GM19372 (cell line): ENCODE data around the gene ADAMTS14.

Experiments
- ATAC-seq: cut with Tn5 transposase; IDR thresholded peaks from one replicate; pipeline ENCODE4 v1.9.1; 2021; ENCODE audit warnings: mild to moderate bottlenecking, low read depth, moderate library complexity; ENCODE audit not compliant: unreplicated experiment

ADAMTS14 gene

DNA sequence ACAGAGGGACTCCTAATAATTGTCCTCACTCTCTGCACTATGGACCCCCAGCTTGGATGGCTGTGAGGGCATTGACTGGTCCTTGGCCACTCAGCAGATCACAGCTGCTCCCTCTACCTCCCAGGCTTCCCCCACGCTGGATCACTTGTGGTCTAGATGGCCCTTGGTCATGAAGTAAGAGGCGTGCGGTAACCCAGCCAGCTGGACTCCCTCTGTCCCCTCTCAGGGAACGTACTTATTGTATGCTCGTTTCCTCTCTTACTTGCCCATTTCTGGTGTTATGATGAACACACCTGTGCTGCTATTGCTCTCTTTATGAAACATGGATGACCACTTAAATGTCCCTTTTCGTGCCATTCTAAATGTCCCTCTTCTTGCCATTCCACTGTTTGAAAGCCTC, 19.3 kb downstream of the ADAMTS14 start:
- no peak for ATAC-seq

DNA sequence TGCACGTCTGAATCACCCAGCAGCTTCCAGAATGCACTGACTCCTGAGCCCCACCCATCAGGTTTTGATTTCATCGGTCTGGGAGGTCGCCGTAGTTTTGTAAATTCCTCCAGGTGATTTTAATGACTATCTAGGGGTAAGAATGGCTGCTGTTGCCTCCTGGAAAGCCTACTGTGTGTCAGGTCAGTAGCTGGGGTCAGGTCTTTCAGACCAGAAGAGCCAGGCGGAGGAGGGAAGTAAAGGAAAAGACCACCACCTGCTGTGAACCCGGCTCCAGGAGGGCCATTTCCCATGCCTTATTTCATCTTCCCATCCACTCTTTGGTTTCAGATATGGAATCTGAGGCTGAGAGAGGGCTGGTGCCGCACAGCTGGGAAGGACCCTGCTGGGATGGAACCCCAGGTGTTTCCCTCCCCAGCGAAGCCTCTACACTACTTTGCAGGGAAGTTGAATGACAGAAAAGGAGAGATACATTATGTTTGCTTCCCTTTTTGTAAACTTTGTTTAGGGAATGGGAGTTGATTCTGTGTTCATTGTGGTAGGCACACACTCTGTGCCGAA, 19.8 kb downstream of the ADAMTS14 start:
- ATAC-seq: no peak

DNA sequence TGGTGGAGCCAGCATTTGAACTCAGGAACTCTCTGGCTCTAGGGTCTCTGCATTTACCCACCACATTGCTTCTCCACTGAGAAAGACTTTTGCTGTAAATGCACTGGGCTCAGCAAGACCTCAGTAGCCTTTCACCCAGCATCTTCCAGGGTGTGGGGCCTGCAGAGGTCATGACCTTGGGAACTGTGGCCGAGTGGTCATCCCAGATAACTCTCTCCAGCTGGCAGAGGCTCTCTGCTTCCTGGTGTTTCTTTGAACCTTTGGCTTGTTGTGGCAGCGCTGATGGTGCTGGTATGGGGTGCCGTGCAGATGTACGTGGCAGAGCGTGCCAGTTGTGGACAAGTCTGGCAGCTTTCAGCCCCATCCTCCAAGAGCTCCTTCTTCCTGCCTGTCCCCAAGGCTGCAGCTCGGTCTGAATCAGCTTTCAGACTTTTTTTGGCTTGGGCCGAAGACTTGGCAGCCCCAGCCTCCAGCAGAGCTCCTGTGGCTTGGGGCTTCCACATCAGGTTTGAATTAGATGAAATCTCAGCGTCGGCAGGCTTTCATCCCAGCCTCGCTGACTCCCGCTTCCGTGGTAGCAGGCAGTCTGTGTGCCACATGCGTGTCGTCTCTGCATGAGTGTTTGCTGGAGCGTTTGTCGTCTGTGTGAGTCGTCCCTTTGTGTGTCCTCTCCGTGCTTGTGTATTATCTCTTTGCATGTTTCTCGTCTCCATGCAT, 21.5 kb downstream of the ADAMTS14 start:
- ATAC-seq: no peak

- ATAC-seq: no peak
Observed at GRCh38 chr10:70694418-70695141, 22.3 kb downstream of the ADAMTS14 start.

DNA sequence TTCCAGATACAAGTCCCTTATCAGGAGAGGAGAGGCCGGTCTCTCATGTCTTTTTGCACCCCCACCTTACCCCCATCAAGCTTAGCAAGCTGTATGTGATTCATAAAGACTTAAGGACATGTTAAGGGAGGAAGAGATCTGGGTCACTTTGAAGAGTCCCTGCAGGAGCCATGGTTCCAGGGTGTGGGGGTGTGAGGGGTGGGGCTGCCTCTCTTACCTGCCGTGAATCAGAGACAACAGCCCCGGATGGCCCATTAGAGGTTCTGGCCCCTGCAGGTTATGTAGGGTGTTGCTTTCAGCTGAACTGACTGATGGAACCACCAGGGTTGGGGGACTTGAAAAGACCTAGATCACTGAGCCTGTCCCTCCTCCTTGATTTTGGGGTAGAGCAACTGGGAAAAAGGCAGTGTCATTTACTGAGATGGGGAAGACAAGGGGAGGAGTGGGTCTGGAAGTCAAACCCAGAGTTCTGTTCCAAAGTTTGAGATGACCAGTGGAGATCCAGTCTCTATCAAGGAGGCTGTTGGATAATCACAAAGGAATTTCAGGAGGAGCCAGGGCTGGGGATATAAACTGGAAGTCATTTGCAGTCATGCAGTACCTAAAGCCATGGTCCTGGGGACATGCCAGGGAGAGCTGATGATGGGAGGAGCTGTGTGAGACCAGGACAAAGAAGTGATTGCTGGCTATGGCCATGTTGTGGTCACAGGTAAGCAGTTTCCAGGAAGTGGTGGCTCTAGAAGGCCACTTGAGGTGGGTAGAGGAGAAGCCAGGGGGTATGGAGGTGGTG, 23.1 kb downstream of the ADAMTS14 start:
- no peak for ATAC-seq

DNA sequence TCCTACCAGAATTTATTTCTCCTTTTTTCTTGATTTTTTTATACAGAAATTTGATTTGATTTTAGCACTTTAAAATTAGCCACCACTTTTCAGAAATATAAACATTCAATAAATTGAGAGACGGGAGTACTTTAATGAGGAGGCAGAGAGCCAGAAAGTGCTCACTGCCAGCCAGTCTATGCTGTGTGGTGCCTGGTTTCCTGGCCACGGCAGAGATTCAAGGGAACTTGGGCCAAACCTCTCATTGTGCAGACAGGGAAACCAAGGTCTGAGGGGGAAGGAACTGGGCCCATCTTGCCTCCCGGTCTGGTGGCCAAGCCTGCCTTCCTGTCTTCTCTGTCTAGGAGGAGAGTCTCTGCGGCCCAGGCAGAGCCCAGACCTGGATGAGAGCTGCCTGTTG, 25.9 kb downstream of the ADAMTS14 start:
- ATAC-seq: no peak

- no peak for ATAC-seq
Observed at GRCh38 chr10:70699063-70699658, 26.9 kb downstream of the ADAMTS14 start.

DNA sequence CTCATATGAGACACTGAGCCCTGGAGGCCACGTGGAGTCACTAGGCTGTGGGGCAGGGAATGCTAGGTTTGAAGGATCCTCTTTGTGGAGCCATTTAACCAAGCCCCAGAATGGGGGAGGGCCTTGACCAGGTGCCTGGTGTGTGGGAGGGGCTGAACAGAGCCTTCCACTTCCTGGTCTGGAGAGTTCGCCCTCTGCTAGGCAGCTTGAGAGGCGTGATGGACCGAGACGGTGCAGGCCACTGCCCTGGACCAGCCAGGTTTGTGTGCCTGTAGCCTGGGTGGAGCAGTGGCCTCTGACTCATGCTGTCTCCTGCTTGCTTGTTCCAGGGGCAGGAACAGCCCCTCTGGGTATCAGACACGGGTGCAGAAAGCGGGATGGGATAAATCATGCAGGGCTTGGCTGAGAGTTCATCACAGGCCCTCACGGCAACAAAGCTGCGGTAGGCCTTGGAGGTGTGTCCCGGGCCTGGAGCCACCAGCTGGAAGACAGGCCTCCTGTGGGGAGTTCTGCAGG, 27.4 kb downstream of the ADAMTS14 start:
- no peak for ATAC-seq

GRCh38 chr10:70702190-70702763, 30.0 kb downstream of the ADAMTS14 start:
- ATAC-seq: no peak

GRCh38 chr10:70704211-70704610, 31.9 kb downstream of the ADAMTS14 start:
- no peak for ATAC-seq

GRCh38 chr10:70705121-70705861, 33.0 kb downstream of the ADAMTS14 start:
- ATAC-seq: no peak

DNA sequence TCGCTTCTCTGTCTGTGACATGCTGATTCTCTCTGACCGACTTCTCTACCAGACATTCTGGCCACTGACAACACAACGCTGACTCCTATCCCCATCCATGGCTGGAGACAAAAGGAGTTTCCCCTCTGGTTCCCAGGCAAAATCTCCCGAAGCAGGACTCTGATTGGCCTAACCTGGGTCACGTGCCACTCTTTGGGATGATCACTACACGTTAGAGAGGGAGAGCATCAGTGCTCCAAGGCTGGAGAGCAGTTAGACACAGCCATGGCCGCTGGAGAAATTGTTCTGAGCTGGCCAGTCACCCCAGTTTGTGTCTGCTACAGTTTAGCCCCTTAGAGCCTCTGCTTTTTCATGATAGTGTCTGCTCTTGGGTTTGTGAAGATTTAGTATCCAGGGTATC, 38.9 kb downstream of the ADAMTS14 start:
- no peak for ATAC-seq

- no peak for ATAC-seq
Observed at GRCh38 chr10:70711911-70712310, 39.6 kb downstream of the ADAMTS14 start.

DNA sequence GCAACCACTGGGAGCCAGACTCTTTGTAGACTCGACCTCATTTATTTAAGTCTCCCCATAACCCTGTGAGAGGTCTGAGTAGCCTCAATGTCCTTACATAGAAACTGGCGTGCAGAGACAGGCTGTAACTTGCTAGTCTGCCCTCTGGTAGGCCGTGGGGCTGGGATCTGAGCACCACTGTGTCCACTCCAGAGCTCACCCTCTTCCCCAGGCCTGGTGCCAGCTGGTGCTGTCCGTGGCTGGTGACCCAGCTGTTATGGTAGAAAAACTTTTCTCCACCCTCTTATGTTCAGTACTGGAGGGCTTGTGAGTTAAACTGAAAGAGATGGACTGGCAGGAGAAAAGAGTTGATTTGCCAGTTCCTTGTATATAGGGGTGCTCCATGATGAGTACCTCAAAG, 41.9 kb downstream of the ADAMTS14 start:
- no peak for ATAC-seq

DNA sequence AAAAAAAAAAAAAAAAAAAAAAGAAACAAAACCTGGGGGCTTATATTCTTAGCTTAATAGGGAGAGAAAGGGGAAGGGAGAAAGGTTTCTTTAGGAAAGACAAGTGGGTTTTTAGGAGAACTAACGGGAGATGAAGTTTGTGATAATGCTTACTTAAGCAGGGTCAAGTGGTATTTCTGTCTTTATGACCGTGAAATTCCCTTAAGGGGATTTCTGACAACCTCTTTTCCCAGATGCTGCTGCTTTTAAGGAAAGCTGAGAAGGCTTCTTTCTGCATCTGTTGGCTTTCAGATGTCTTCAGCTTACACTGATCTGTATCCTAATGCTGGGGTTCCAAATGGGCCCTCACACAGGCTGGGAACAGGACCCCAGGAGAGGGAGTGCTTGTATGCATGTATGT, 42.6 kb downstream of the ADAMTS14 start:
- no peak for ATAC-seq

- no peak for ATAC-seq
Observed at GRCh38 chr10:70715853-70716795, 43.8 kb downstream of the ADAMTS14 start.

GRCh38 chr10:70722820-70723424, 50.6 kb downstream of the ADAMTS14 start:
- no peak for ATAC-seq

DNA sequence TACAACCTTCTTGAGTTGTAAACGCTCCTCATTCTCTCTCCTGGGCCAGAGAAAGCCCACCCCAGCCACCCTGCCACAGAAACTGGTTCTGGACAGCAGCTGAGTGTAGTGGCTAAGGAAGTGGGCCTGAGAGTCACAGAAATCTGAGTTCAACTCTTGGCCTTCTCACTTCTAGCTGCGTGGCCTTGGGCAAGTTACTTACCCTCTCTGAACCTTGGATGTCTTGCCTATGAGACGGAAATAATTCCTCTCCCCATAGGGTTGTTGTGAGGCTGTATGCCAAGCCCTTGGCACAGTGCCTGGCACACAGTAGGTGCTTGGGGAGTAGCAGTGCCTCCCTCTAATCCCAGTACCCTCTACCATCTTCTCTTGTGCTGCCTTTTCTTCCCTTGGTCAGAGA, 51.5 kb downstream of the ADAMTS14 start:
- ATAC-seq: no peak
